Activated naive CD8-positive, alpha-beta T cell treated with anti-CD3 and anti-CD28 coated beads, Interleukin-2, amount 50 U/mL, for 16 hours (primary cell): Measurements from ENCODE around the gene MICB.
"Not testable (repeated sequence)": the region's sequence is repeated elsewhere in the genome, so short reads cannot be mapped to it uniquely, and the experiment has no call there.

ENCODE experiments used
- DNase-seq: peaks from one replicate; pipeline ENCODE4 v3.0.0-alpha.2; 2020; ENCODE audit warnings: low read depth, low spot score

MICB gene

DNA sequence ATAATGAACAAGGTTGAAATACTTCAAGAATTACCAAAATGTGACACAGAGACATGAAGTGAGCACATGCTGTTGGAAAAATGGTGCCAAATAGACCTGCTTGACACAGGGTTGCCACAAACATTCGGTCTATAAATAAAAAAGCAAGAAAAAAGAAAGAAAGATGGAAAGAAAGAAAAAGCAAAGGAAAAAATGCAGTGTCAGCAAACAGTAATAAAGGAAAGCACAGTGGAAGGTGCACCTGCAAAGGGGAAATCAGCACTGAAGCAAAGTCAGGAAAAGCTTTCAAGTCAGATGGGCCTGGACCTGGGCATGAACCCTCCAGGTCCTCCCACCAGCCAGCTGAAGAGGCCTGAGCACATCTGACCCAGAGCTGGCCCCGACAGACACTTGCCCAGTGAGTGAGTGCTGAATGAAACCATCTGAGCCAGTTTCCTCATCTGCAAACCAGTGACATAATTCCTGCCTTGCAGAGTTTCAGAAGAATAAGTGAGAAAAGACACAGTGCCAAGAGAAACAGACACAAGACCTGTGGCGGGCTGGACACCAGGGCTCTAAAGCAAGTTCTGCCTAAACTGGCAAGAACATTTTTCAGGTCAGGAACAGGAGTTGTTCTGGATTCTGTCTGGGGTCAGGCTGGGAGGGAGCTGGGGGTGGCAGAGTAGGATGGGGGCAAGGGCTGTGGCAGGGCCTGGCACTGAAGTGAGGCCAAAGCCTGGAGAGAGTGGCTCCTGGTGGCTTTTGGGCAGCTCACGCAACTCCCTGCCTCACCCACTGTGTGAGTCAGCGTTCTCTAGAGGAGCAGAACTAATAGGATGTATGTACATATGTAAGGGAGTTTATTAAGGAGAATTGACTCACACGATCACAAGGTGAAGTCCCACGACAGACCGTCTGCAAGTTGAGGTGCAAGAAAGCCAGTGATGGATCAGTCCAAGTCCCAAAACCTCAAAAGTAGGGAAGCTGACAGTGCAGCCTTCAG, 23.9 kb upstream of the MICB start:
- no peak for DNase-seq

GRCh38 chr6:31474871-31475286, 23.1 kb upstream of the MICB start:
- no peak for DNase-seq

GRCh38 chr6:31476515-31477139, 21.3 kb upstream of the MICB start:
- DNase-seq, result no peak

GRCh38 chr6:31477521-31477920, 20.4 kb upstream of the MICB start:
- DNase-seq, result no peak

GRCh38 chr6:31478186-31478950, 19.6 kb upstream of the MICB start:
- no peak for DNase-seq

DNA sequence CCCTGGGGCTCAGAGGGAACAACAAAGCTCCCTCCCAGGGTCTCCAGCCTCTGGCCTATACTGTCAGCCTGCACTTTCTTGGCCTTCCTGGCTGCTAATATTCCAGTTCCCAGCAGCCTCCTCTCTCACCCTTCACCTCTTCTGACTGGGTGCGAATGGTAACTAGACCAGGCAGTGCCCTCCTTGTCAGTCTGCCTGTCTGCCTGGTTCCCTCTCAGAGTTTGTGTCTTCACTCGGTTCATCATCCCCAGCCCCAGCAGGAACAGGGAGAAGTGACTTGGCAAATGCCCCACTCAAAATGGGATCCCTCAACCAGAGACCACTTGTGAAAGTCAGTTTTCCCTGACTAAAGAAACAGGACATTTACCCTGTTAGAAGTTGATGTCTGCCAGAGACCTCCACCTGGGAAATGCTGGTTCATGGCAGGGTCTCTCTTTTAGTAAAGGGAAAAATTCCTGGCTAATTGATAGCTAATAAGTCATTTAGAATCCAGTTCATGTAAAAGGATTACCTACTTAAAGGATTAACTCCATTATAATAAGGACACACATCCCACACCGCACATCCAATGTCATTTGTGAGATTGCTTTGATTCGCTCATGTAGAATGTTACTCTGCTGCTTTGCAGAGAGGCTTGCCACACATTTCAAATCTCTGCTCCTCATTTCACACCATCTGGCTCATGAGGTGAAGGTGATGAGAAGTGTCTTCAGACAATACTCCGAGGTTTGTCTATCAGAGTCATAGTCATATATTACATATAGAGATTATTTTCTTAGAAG, 18.6 kb upstream of the MICB start:
- no peak for DNase-seq

- DNase-seq, result no peak
Measured at GRCh38 chr6:31479933-31480535, 17.9 kb upstream of the MICB start.

GRCh38 chr6:31480574-31480973, 17.4 kb upstream of the MICB start:
- DNase-seq, result no peak

GRCh38 chr6:31483392-31483791, 14.6 kb upstream of the MICB start:
- DNase-seq, result no peak

GRCh38 chr6:31485055-31485454, 12.9 kb upstream of the MICB start:
- no peak for DNase-seq

DNA sequence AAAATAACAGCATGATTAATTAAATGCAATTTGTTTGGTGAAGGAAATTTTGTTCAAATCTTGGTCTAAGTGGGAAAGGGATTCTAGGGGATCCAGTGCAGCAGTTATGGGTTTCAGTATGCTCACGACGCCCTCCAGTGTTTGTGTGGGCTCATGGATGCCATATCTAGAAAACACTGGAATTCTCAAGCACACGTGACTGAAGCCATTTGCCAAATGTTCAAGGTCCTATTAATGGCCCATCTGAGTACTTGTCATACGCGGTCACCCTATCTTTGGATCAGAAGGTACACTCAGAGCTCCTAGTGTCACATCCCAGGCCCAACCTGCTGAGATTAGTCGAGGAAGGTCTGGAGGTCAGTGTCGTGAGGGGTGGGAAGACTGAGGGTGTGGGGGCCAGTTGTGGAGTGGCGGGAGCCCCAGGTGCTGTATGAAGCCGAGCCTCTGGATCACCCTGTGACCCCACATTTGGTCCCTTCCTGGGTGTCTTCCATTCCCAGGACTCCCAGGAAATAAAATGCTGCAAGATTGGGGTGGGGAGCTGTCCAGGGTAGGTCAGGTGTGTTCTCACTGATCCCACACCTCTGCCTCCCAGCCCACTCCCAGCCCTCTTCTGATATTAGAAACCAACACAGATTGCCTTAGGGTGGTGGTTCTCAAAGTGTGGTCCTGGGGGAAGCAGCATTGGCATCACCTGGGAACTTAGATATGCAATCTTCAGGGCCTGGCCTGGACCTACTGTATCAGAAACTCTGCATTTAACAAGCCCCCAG, 11.7 kb upstream of the MICB start:
- DNase-seq, result not testable (repeated sequence)

- not testable (repeated sequence) for DNase-seq
Measured at GRCh38 chr6:31487674-31488073, 10.3 kb upstream of the MICB start.

GRCh38 chr6:31489086-31489485, 8.9 kb upstream of the MICB start:
- no peak for DNase-seq

- no peak for DNase-seq
Measured at GRCh38 chr6:31490115-31490873, 7.7 kb upstream of the MICB start.

DNA sequence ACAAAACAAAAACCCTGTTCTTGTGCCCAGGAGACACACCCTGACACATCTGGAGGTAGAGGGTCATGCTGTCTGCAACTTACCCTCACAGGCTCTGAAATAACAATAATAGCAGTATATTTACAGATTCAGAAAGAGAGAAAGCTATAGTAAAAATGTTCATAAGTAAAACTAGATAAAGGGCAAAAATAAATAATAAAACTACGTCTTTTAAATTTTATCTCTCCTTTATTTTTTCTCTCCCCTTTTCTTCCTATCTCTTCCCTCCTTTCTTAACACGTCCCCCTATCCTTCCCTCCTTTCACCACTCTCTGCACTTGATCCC, 4.4 kb upstream of the MICB start:
- not testable (repeated sequence) for DNase-seq

GRCh38 chr6:31493875-31494694, 3.9 kb upstream of the MICB start:
- DNase-seq, result peak; percentile 52

DNA sequence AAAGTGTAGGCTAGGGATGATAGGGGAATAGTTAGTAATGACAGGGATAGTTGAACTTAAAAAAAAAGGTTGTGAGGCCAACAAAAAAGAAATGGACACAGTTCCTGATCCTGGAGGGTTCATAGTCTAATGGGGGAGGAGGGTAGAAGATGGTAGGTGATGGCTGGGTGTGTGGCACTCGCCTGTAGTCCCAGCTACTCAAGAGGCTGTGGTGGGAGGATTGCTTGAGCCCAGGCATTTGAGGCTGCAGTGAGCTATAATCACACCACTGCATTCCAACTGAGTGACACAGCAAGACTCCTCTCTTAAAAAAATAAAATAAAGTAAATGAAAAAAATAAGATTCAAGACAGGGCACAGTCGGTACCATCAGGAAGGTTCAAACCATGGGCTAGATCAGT, 2.4 kb upstream of the MICB start:
- DNase-seq, result no peak

DNA sequence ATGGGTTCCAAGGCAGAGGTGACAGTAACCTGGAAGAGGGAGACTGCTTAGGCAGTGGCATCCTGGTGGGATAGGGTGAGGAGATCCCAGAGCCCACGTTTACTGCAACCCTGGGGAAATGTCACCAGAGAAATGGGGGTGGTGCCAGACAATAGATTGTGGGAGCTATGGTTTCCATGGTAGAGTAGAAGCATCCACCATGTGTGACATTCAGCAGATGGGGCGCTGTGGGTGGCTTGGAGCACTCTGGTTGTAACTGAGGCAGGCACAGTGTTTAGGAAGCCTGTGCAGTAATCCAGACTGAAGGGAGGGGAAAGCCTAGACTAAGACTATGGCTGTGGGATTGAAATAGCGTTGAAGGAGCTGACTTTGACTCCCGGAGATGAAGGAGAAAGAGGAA, 1.1 kb upstream of the MICB start:
- not testable (repeated sequence) for DNase-seq

- no peak for DNase-seq
Measured at GRCh38 chr6:31498748-31499147, 803 bp downstream of the MICB start.
